ENCODE data around the gene CPNE8.

GRCh38 chr12:38811814-38812356 is 93.5 kb downstream of the CPNE8 start:
- TF ChIP-seq POLR2A (IDR thresholded peaks at IDR 0.05; ENCODE audit: low read depth, low read length) (no peak), POLR2AphosphoS5 (IDR thresholded peaks at IDR 0.05; ENCODE audit: low read depth, low read length) (no peak), TAF1 (IDR thresholded peaks at IDR 0.05; ENCODE audit: borderline replicate concordance, low read depth, low read length) (no peak)

All from GM12892 (cell line).